ENCODE measurements around the gene PLCB3. TPM values are rescaled to one million over a fixed set of nuclear protein-coding genes. Genes with fewer than 3 reads are reported as not detected.

The PLCB3 gene
- total and polyA plus RNA-seq, 2 donors (not counting 3 experiments of a cell fraction or from before 2014, with no cell fraction given), result 32.3 to 61.1 TPM

DNA sequence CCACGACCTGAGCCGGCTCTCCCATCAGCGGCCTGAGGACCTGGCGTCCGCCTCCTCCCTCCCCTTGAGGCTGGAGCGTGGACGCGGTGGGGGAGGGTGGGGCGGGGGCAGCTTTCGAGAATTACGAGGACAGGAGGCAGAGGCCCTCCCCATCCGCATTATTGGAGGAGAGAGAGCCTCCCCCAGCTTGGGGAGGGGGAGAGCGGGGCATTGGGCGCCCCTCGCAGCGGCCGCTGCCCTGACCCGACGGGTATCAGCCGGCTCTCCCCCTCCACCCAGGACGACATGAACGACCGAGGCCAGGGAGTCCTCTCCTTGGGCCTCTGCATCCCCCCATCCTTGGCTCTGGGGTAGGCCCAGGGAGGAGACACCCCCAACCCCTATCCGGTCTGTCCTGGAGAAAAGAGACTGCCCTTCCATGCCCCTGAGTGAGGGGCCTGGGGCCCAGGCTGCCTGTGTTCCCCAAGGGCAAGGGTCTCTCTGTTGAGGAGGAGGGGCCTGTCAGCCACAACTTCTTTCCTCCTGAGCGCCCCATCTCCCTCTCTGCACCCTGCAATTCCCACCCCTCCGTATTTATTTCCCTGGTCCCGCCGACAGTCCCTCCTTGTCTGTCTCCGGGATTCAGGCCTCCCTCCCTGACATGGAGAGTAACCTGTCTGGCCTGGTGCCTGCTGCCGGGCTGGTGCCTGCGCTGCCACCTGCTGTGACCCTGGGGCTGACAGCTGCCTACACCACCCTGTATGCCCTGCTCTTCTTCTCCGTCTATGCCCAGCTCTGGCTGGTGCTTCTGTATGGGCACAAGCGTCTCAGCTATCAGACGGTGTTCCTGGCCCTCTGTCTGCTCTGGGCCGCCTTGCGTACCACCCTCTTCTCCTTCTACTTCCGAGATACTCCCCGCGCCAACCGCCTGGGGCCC, 34.8 kb downstream of the PLCB3 start:
- H3K9ac ChIP-seq (replicated peaks; ENCODE audit: extremely low read depth, insufficient read depth, low read length), result peak overlapping the region; percentile 54
- no peaks in the 10 kb centered on the region for H4K20me1 ChIP-seq (replicated peaks; ENCODE audit: control insufficient read depth, extremely low read depth, insufficient read depth, low read length)
- peak overlapping the region; percentile 58 for H3K4me2 ChIP-seq (ENCODE audit: insufficient read depth, low read length)
- no peak overlapping the region for H3K27ac ChIP-seq (ENCODE audit: insufficient read depth, low read depth, low read length)
- peak overlapping the region; percentile 11 to 49 (median 42) for H3K4me3 ChIP-seq (replicated peaks in 1 of 3; ENCODE audit: insufficient read depth in 1 of 3, low read depth in 1 of 3, low read length in 3 of 3)
- DNase-seq (ENCODE audit: low read depth, low spot score) (no peak), FAIRE-seq (no peak)
- ChIA-PET POLR2A (no interaction called here), CTCF (interaction anchor here (2.2 to 3.5 kb wide), 3 partner anchors 15 to 69 kb away, joined by 8 to 26 read pairs (median 9); partner anchors contain the start of gene CATSPERZ)
- peaks cover 0 to 5% of the 10 kb centered on the region in 2 experiments for H3K36me3 ChIP-seq (ENCODE audit: control insufficient read depth in 2 of 2, extremely low read depth in 1 of 2, insufficient read depth in 2 of 2, low read length in 2 of 2)
- TF ChIP-seq POLR2A (IDR thresholded peaks at IDR 0.05; ENCODE audit: low read depth, low read length), result peak; percentile 10
- TF ChIP-seq, protein P1, sequence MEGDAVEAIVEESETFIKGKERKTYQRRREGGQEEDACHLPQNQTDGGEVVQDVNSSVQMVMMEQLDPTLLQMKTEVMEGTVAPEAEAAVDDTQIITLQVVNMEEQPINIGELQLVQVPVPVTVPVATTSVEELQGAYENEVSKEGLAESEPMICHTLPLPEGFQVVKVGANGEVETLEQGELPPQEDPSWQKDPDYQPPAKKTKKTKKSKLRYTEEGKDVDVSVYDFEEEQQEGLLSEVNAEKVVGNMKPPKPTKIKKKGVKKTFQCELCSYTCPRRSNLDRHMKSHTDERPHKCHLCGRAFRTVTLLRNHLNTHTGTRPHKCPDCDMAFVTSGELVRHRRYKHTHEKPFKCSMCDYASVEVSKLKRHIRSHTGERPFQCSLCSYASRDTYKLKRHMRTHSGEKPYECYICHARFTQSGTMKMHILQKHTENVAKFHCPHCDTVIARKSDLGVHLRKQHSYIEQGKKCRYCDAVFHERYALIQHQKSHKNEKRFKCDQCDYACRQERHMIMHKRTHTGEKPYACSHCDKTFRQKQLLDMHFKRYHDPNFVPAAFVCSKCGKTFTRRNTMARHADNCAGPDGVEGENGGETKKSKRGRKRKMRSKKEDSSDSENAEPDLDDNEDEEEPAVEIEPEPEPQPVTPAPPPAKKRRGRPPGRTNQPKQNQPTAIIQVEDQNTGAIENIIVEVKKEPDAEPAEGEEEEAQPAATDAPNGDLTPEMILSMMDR (IDR thresholded peaks at IDR 0.05; ENCODE audit: extremely low read depth in 1 of 2, insufficient read depth in 1 of 2, low read depth in 1 of 2, low read length in 2 of 2), result no peak
- H3K27me3 ChIP-seq (ENCODE audit: control insufficient read depth in 2 of 2, insufficient read depth in 2 of 2, low read length in 2 of 2), result peaks cover 11 to 12% of the 10 kb centered on the region in 2 experiments
- intact Hi-C loops (cut with micrococcal nuclease), result loop anchor here (1.0 to 5.0 kb wide), 5 partner anchors 16 to 99 kb away; partner anchors contain the start of genes ESRRA, PLCB3, PPP1R14B and STIP1
- peaks cover 11% of the 10 kb centered on the region for H3K4me1 ChIP-seq (ENCODE audit: control insufficient read depth, extremely low read depth, insufficient read depth, low read length)
- dilution Hi-C loops (cut with MboI; ENCODE audit: extremely low pct_ligation_motif_present, low sequenced_read_pairs), result no loop called here
- no peaks in the 10 kb centered on the region for H3K9me3 ChIP-seq (replicated peaks; ENCODE audit: control insufficient read depth, insufficient read depth, low read length)
- no TSS peak for BruUV-seq (replicated peaks)
- H3K9me1 ChIP-seq (replicated peaks; ENCODE audit: control insufficient read depth, extremely low read depth, insufficient read depth, low read length), result no peaks in the 10 kb centered on the region
- H3K79me2 ChIP-seq (ENCODE audit: control insufficient read depth, insufficient read depth, low read length), result peaks cover 2% of the 10 kb centered on the region
- peak overlapping the region; percentile 49 for H2AFZ ChIP-seq (ENCODE audit: low read depth, low read length)

DNA sequence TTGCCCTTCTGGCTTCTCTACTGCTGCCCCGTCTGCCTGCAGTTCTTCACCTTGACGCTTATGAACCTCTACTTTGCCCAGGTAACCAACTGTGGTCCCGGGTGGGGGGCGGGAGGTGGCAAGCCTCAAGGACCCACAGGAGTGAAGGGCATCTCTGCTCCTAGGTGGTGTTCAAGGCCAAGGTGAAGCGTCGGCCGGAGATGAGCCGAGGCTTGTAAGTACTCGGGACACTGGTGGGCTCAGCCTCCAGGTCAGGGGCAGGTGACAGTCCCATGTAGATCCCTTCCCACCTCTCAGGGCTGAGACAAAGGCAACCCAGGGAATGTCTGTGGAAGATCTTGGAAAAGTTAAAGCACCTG, 35.5 kb downstream of the PLCB3 start:
- ChIA-PET POLR2A (no interaction called here), CTCF (interaction anchor here (2.2 kb wide), 1 partner anchor 14 kb away, joined by 8 read pairs; no protein-coding TSS in a partner anchor)
- no peak overlapping the region for H2AFZ ChIP-seq (ENCODE audit: low read depth, low read length)
- H3K9me3 ChIP-seq (replicated peaks; ENCODE audit: control insufficient read depth, insufficient read depth, low read length), result no peaks in the 10 kb centered on the region
- H4K20me1 ChIP-seq (replicated peaks; ENCODE audit: control insufficient read depth, extremely low read depth, insufficient read depth, low read length), result no peaks in the 10 kb centered on the region
- H3K9ac ChIP-seq (replicated peaks; ENCODE audit: extremely low read depth, insufficient read depth, low read length), result no peak overlapping the region
- BruUV-seq (replicated peaks), result no TSS peak
- H3K27ac ChIP-seq (ENCODE audit: insufficient read depth, low read depth, low read length), result no peak overlapping the region
- H3K9me1 ChIP-seq (replicated peaks; ENCODE audit: control insufficient read depth, extremely low read depth, insufficient read depth, low read length), result no peaks in the 10 kb centered on the region
- H3K79me2 ChIP-seq (ENCODE audit: control insufficient read depth, insufficient read depth, low read length), result peaks cover 2% of the 10 kb centered on the region
- H3K4me1 ChIP-seq (ENCODE audit: control insufficient read depth, extremely low read depth, insufficient read depth, low read length), result peaks cover 11% of the 10 kb centered on the region
- FAIRE-seq (no peak), DNase-seq (ENCODE audit: low read depth, low spot score) (no peak)
- intact Hi-C loops (cut with micrococcal nuclease), result loop anchor here (5.0 kb wide), 1 partner anchor 99 kb away; the partner anchor contains the start of gene STIP1
- H3K36me3 ChIP-seq (ENCODE audit: control insufficient read depth in 2 of 2, extremely low read depth in 1 of 2, insufficient read depth in 2 of 2, low read length in 2 of 2), result peaks cover 0 to 5% of the 10 kb centered on the region in 2 experiments
- dilution Hi-C loops (cut with MboI; ENCODE audit: extremely low pct_ligation_motif_present, low sequenced_read_pairs), result no loop called here
- H3K4me3 ChIP-seq (replicated peaks in 1 of 3; ENCODE audit: insufficient read depth in 1 of 3, low read depth in 1 of 3, low read length in 3 of 3), result no peak overlapping the region
- TF ChIP-seq MYC (IDR thresholded peaks at IDR 0.05; ENCODE audit: low read depth, low read length) (no peak), JUN (IDR thresholded peaks at IDR 0.05; ENCODE audit: borderline replicate concordance, insufficient read depth, insufficient read length, low read depth) (no peak), POLR2AphosphoS5 (IDR thresholded peaks at IDR 0.05; ENCODE audit: insufficient read depth, low read depth, low read length) (no peak)
- H3K4me2 ChIP-seq (ENCODE audit: insufficient read depth, low read length), result no peak overlapping the region
- peaks cover 13 to 18% of the 10 kb centered on the region in 2 experiments for H3K27me3 ChIP-seq (ENCODE audit: control insufficient read depth in 2 of 2, insufficient read depth in 2 of 2, low read length in 2 of 2)

All from endothelial cell of umbilical vein (primary cell).